Pancreas (tissue), 10 donors: ENCODE results near the gene PAPOLB. TPM values are rescaled to one million over a fixed set of nuclear protein-coding genes. Genes with fewer than 3 reads are reported as not detected.

ENCODE experiments used
- ATAC-seq, 4 donors: fragments of 200-7000 bp; cut with Tn5 transposase; one replicate each; pipeline versions ENCODE4 v1.8.0 to v1.9.1; 2020; ENCODE audit warnings: mild to moderate bottlenecking in 4 of 4, moderate library complexity in 4 of 4
- DNase-seq, 6 donors: peaks; one replicate each; pipeline ENCODE4 v3.0.0-alpha.2; 2020
- FAIRE-seq: peaks from 2 replicates; lab custom pipeline; 2012; peaks lifted over from hg19 to GRCh38; lab: Jason Lieb, UNC
- H3K27ac ChIP-seq, 4 donors: fragments of 200-600 bp; sonication (generic); 1 replicate in 3 of 4; 2 replicates in 1 of 4; pipeline versions ENCODE4 v1.5.0 to v1.8.0; 2020
- H3K27me3 ChIP-seq, 4 donors: fragments of 200-600 bp; one replicate each; pipeline ENCODE4 v1.8.0; 2021
- H3K36me3 ChIP-seq, 3 donors: fragments of 200-600 bp; sonication (generic) in 1 of 3; one replicate each; pipeline versions ENCODE4 v1.5.0 to v1.8.0; 2020 to 2021
- H3K4me1 ChIP-seq, 3 donors: fragments of 200-600 bp; one replicate each; pipeline ENCODE4 v1.8.0; 2021
- H3K4me3 ChIP-seq, 4 donors: fragments of 200-600 bp; sonication (generic) in 2 of 4; one replicate each; pipeline versions ENCODE4 v1.5.0 to v1.8.0; 2020 to 2021
- H3K9me3 ChIP-seq, 4 donors: fragments of 200-600 bp; one replicate each; pipeline ENCODE4 v1.8.0; 2021
- WGBS, 2 donors: extraction: QIAGEN DNeasy Blood & Tissue Kit; methylation state at CpG; one replicate each; pipeline ENCODE4 v1.1.7; 2013; 5-methylcytosine and 5-hydroxymethylcytosine counted together
- intact Hi-C, 3 donors: fragments of 100-400 bp; cut with DNase I; formaldehyde crosslinking; loops; one replicate each; pipeline versions ENCODE4 v1.11.1 to v1.14.2; 2022
- polyA plus RNA-seq, 2 donors: library from polyadenylated mRNA; stranded (reverse); fragments of 200-250 nt; gene quantifications; one replicate each; pipeline ENCODE4 v1.2.3, GENCODE V29; 2013
- total RNA-seq, 6 donors: library from RNA; stranded (reverse); fragmentation: NEBNext Ultra II Directional in 4 of 6; extraction: Animal tissue kit (Norgen Biotek cat#: 25700) in 4 of 6; gene quantifications; one replicate each; pipeline versions ENCODE4 v1.2.1 to v1.2.4, GENCODE V29; 2021 to 2023
- TF ChIP-seq, protein P1 (sequence below), 4 donors: fragments of 200-600 bp; sonication (generic) in 3 of 4; IDR thresholded peaks; one replicate each; pipeline versions ENCODE4 v1.5.0 to v1.8.0; 2021; ENCODE audit warnings: antibody characterized with exemption in 4 of 4
- donor health status: healthy with polysubstance abuse.
- donor health status: DM: no; HTN: no; CAD: no; lungs with moderate emphysema.
- donor health status: DM: no; HTN: no; CAD: no.
- donor health status: control.
- donor health status: control.
- donor health status: Bipolar disorder and iron deficiency.
- donor health status: DM: yes; HTN: yes; CAD: no.
- donor health status: DM: no; HTN: no; CAD: no.
- donor health status: DM: no; HTN: no; CAD: no.
- donor health status: DM: yes; HTN: yes; CAD: no.

Gene PAPOLB
- total RNA-seq (under 1 TPM in 3 of 6 donors, not detected in 3; 0.03 to 0.09 (median 0.05) TPM), polyA plus RNA-seq (not detected)

DNA sequence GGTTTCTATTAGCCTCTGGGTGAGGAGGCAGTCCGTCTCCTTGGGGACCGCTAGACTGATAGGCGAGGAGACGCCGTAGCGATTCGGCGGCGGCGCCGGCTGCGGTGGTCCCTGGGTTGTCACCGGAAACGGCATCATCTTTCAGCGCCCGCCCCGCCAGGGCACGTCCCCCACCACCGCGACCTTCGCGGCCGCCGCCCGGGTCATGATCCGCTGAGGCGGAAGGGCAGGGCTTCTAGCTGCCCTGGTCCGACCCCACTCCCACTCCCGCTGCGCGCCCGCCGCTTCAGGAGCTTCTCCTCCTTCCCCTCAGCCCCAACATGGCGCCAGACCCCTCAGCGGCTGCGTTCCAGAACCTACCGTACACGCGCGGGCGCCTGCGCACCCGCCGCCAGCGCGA lies at the start of gene PAPOLB:
Gene PAPOLB, minus strand, starts transcription at position 358 of the 400 bp plus-strand sequence. Its CDS starts 220 bp downstream, at position 138.
- peaks cover 0 to 3% (median 0%) of the 10 kb centered on the region in 4 donors for H3K27me3 ChIP-seq
- FAIRE-seq: no peak
- H3K36me3 ChIP-seq: no peaks in the 10 kb centered on the region
- TF ChIP-seq, protein P1, sequence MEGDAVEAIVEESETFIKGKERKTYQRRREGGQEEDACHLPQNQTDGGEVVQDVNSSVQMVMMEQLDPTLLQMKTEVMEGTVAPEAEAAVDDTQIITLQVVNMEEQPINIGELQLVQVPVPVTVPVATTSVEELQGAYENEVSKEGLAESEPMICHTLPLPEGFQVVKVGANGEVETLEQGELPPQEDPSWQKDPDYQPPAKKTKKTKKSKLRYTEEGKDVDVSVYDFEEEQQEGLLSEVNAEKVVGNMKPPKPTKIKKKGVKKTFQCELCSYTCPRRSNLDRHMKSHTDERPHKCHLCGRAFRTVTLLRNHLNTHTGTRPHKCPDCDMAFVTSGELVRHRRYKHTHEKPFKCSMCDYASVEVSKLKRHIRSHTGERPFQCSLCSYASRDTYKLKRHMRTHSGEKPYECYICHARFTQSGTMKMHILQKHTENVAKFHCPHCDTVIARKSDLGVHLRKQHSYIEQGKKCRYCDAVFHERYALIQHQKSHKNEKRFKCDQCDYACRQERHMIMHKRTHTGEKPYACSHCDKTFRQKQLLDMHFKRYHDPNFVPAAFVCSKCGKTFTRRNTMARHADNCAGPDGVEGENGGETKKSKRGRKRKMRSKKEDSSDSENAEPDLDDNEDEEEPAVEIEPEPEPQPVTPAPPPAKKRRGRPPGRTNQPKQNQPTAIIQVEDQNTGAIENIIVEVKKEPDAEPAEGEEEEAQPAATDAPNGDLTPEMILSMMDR (IDR thresholded peaks at IDR 0.05): no peak
- no peaks in the 10 kb centered on the region for H3K9me3 ChIP-seq
- no peak within 1 kb of the TSS for H3K27ac ChIP-seq
- intact Hi-C loops: no loop called here
- peak in 2 of 4 donors; percentile 44 to 63 for ATAC-seq
- H3K4me1 ChIP-seq: no peaks in the 10 kb centered on the region
- DNase-seq: no peak
- WGBS, 2 donors: 19 to 22% methylated on average over 32 to 46 of the region's 46 CpGs
- peak within 1 kb of the TSS; percentile 7 to 39 (median 24) for H3K4me3 ChIP-seq

DNA sequence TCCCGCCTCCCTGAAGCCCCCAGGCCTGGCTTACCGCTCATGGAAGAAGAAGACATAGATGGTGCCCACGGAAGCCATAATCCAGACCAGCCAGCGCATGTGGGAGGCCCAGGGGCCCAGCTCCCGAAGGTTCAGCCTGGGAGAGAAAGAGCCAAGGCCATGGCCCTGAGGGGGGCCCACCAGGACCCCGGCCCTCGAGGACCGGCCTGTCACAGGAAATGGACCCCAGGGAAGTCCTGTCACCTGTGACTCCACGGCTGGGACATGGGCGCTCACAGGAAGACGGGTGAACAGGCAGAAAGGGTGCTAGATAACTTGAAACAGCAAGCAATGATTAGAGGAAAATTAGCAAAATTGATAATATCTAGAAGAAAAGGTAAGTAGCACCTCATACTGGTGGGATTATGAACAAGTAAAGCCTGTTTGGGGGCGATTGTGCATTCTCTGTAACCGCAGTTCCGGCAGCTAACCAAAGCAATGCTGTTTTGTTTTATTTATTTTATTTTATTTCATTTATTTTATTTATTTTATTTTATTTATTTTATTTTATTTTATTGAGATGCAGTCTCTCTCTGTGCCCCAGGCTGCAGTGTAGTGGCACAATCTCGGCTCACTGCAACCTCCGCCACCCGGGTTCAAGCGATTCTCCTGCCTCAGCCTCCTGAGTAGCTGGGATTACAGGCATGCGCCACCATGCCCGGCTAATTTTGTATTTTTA lies 49.4 kb upstream of the PAPOLB start:
- intact Hi-C loops: no loop called here
- H3K36me3 ChIP-seq: no peaks in the 10 kb centered on the region
- no peak overlapping the region for H3K4me3 ChIP-seq
- whole genome bisulfite sequencing, 2 donors: 80 to 85% methylated on average over 20 of the region's 20 CpGs
- no peak for DNase-seq
- H3K27ac ChIP-seq: no peak overlapping the region
- no peaks in the 10 kb centered on the region for H3K4me1 ChIP-seq
- no peaks in the 10 kb centered on the region for H3K9me3 ChIP-seq
- no peak for FAIRE-seq
- H3K27me3 ChIP-seq: no peaks in the 10 kb centered on the region
- TF ChIP-seq, protein P1 (IDR thresholded peaks at IDR 0.05): no peak
- no peak for ATAC-seq

DNA sequence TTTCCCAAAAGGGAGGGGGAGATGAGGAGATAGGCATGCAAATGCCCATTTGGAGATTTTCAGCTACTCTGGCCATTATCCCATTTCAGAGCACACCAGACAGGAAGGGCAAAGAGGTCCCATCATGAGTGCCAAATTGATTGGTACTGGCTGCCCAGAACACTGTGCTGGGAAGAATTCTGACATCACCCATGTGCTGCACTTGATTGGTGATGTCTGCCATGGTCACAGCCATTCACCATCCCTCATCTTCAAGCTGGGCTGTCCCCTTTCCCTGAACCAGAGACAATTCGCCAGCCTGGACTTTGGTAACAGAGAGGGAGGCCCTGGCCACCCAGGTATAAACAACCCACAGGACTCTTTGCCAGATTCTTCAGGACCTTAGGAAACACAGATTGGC lies 44.9 kb upstream of the PAPOLB start:
- TF ChIP-seq, protein P1 (IDR thresholded peaks at IDR 0.05): no peak
- Histone ChIP-seq H3K27me3 (no peaks in the 10 kb centered on the region), H3K4me3 (no peak overlapping the region), H3K9me3 (no peaks in the 10 kb centered on the region), H3K4me1 (no peaks in the 10 kb centered on the region), H3K36me3 (no peaks in the 10 kb centered on the region), H3K27ac (no peak overlapping the region)
- DNase-seq: no peak
- no peak for ATAC-seq
- no peak for FAIRE-seq
- intact Hi-C loops: no loop called here
- 73 to 74% methylated on average over 1 of the region's 1 CpG for WGBS, 2 donors

DNA sequence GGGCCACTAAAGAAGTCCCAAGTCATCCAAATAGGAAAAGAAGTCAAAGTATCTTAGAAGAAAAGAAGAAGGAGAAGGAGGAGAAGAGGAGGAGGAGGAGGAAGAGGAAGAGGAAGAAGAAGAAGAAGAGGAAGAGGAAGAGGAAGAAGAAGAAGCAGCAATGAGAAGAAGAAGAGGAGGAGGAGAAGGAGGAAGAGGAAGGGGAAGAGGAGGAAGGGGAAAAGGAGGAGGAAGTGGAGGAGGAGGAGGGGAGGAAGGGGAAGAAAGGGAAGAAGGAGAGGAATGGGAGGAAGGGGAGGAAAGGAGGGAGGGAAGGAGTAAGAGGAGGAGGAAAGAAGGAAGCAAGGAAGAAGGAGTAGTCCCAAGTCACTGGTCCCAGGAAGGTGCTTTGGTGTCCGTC lies 43.3 kb upstream of the PAPOLB start:
- TF ChIP-seq, protein P1 (IDR thresholded peaks at IDR 0.05): no peak
- DNase-seq (no peak), ATAC-seq (no peak), FAIRE-seq (no peak)
- Histone ChIP-seq H3K27me3 (no peaks in the 10 kb centered on the region), H3K36me3 (no peaks in the 10 kb centered on the region), H3K4me1 (no peaks in the 10 kb centered on the region), H3K4me3 (no peak overlapping the region), H3K9me3 (no peaks in the 10 kb centered on the region), H3K27ac (no peak overlapping the region)
- WGBS, 2 donors: 75 to 100% methylated on average over 1 of the region's 1 CpG
- intact Hi-C loops: no loop called here

DNA sequence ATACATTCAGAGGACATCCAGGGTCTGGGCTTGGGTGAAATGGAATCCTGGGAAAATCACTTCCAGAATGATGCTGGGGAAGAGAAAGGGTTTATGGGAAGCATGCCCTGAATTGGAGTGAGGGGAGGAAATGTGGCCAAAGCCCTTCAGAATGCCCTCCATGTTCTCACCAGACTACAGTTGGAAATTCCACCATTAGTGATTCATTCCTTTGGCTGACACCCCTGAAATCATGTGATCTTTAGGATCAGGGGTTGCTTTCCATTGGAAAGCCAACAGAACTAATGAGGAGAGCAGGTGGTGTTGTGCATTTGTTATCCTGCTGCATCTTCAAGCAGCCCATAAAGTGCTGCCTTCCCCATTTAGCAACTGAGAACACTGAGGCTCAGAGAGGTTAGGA lies 42.5 kb upstream of the PAPOLB start:
- no peaks in the 10 kb centered on the region for H3K27me3 ChIP-seq
- no peak for FAIRE-seq
- no peak overlapping the region for H3K27ac ChIP-seq
- no peaks in the 10 kb centered on the region for H3K36me3 ChIP-seq
- no peak for ATAC-seq
- TF ChIP-seq, protein P1 (IDR thresholded peaks at IDR 0.05): no peak
- no peaks in the 10 kb centered on the region for H3K4me1 ChIP-seq
- H3K9me3 ChIP-seq: no peaks in the 10 kb centered on the region
- intact Hi-C loops: no loop called here
- no peak overlapping the region for H3K4me3 ChIP-seq
- no peak for DNase-seq
